H1 (cell line): ENCODE data around the gene ARMS2. TPM values are rescaled to one million over a fixed set of nuclear protein-coding genes. Genes with fewer than 3 reads are reported as not detected.

Experiments used
- CTCF ChIA-PET: fragments of 300-600 bp; sonication (Branson Sonifier 250); formaldehyde crosslinking; loops from one replicate; lab custom pipeline; 2021; ENCODE audit not compliant: partially characterized antibody; lab: Charles Lee
- POLR2A ChIA-PET: fragments of 300-600 bp; sonication (Branson Sonifier 250); formaldehyde crosslinking; loops from one replicate; lab custom pipeline; 2021; ENCODE audit warnings: inconsistent platforms; ENCODE audit not compliant: partially characterized antibody; lab: Charles Lee
- DNase-seq, 2 experiments: peaks; one replicate each; pipeline versions ENCODE4 v3.0.0 to v3.0.0-alpha.2; 2010 to 2022; ENCODE audit warnings: low spot score in 2 of 2, low read depth in 1 of 2, mixed read lengths in 1 of 2
- FAIRE-seq: peaks from 2 replicates; lab custom pipeline; 2011; peaks lifted over from hg19 to GRCh38; lab: Jason Lieb, UNC
- H2AFZ ChIP-seq: 2 replicates; pipeline ENCODE4 v1.8.1; 2012; ENCODE audit warnings: low read length, inconsistent platforms
- H2AK5ac ChIP-seq: 2 replicates; pipeline ENCODE4 v1.6.1; 2013; ENCODE audit warnings: low read depth, low read length
- H2BK120ac ChIP-seq: replicated peaks from 2 replicates; pipeline ENCODE3; 2013; ENCODE audit warnings: low read depth, low read length, inconsistent platforms
- H2BK12ac ChIP-seq: 2 replicates; pipeline ENCODE4 v1.6.1; 2013; ENCODE audit warnings: low read depth, low read length
- H2BK15ac ChIP-seq: 2 replicates; pipeline ENCODE4 v1.6.1; 2013; ENCODE audit warnings: low read length
- H2BK20ac ChIP-seq: 2 replicates; pipeline ENCODE4 v1.6.1; 2013; ENCODE audit warnings: low read length
- H2BK5ac ChIP-seq: 2 replicates; pipeline ENCODE4 v1.6.1; 2013; ENCODE audit warnings: low read depth, low read length
- H3K14ac ChIP-seq: 2 replicates; pipeline ENCODE4 v1.6.1; 2013; ENCODE audit warnings: inconsistent platforms; ENCODE audit not compliant: insufficient read length
- H3K18ac ChIP-seq: 2 replicates; pipeline ENCODE4 v1.6.1; 2013; ENCODE audit warnings: low read length; ENCODE audit errors: extremely low read depth
- H3K23ac ChIP-seq: 2 replicates; pipeline ENCODE4 v1.6.1; 2013; ENCODE audit warnings: inconsistent platforms; ENCODE audit not compliant: insufficient read length
- H3K23me2 ChIP-seq: 2 replicates; pipeline ENCODE4 v1.6.1; 2013; ENCODE audit warnings: low read depth, low read length
- H3K27ac ChIP-seq: 2 replicates; pipeline ENCODE4 v1.6.1; 2011; ENCODE audit warnings: low read depth, low read length, inconsistent platforms
- H3K27me3 ChIP-seq, 4 experiments: replicated peaks in 1 of 4; 1 replicate in 1 of 4; 2 replicates in 3 of 4; pipeline versions ENCODE4 v1.6.1 to v1.8.1; 2011 to 2013; ENCODE audit warnings: low read length in 3 of 4, mild to moderate bottlenecking in 3 of 4, inconsistent platforms in 2 of 4, mixed read lengths in 2 of 4, moderate library complexity in 1 of 4; ENCODE audit not compliant: control insufficient read depth in 3 of 4, insufficient read depth in 3 of 4; ENCODE audit errors: extremely low read depth in 1 of 4
- H3K36me3 ChIP-seq, 4 experiments: 2 replicates each; pipeline versions ENCODE4 v1.6.1 to v1.8.1; 2011 to 2013; ENCODE audit warnings: mild to moderate bottlenecking in 4 of 4, low read length in 3 of 4, moderate library complexity in 2 of 4, control low read depth in 1 of 4, inconsistent platforms in 1 of 4; ENCODE audit not compliant: insufficient read depth in 4 of 4, control insufficient read depth in 2 of 4
- H3K4ac ChIP-seq: replicated peaks from 2 replicates; pipeline ENCODE3; 2013; ENCODE audit warnings: low read length, low read depth, mixed read lengths, inconsistent platforms; ENCODE audit not compliant: insufficient read length
- H3K4me1 ChIP-seq, 4 experiments: replicated peaks in 1 of 4; 1 replicate in 1 of 4; 2 replicates in 3 of 4; pipeline versions ENCODE4 v1.6.1 to v1.8.1; 2011 to 2013; ENCODE audit warnings: low read length in 3 of 4, inconsistent platforms in 2 of 4, mixed read lengths in 1 of 4; ENCODE audit not compliant: insufficient read depth in 4 of 4, control insufficient read depth in 3 of 4
- H3K4me2 ChIP-seq, 2 experiments: 2 replicates each; pipeline versions ENCODE4 v1.6.1 to v1.8.1; 2011 to 2013; ENCODE audit warnings: low read depth in 2 of 2, low read length in 2 of 2, control low read depth in 1 of 2, inconsistent platforms in 1 of 2, mild to moderate bottlenecking in 1 of 2; ENCODE audit not compliant: insufficient read depth in 1 of 2
- H3K4me3 ChIP-seq, 4 experiments: fragments of 200-600, 300-600 bp in 1 of 4; sonication (generic), shearing (Covaris generic), sonication (Bioruptor Twin) in 1 of 4; 2 replicates each; pipeline versions ENCODE4 v1.5.1 to v1.8.1; 2011 to 2016; ENCODE audit warnings: low read length in 4 of 4, low read depth in 3 of 4, control low read depth in 2 of 4, inconsistent platforms in 2 of 4, mild to moderate bottlenecking in 2 of 4, mixed read lengths in 1 of 4, moderate library complexity in 1 of 4; ENCODE audit not compliant: insufficient read depth in 2 of 4; ENCODE audit errors: extremely low read depth in 1 of 4
- H3K56ac ChIP-seq: replicated peaks from 2 replicates; pipeline ENCODE3; 2013; ENCODE audit warnings: low read depth, mild to moderate bottlenecking, mixed read lengths, low read length, inconsistent platforms; ENCODE audit not compliant: insufficient read length
- H3K79me1 ChIP-seq: 2 replicates; pipeline ENCODE4 v1.6.1; 2013; ENCODE audit warnings: low read depth, low read length, control low read depth
- H3K79me2 ChIP-seq, 2 experiments: 2 replicates each; pipeline versions ENCODE4 v1.6.1 to v1.8.1; 2012 to 2013; ENCODE audit warnings: low read length in 2 of 2, mild to moderate bottlenecking in 2 of 2, inconsistent platforms in 1 of 2; ENCODE audit not compliant: insufficient read depth in 2 of 2, control insufficient read depth in 1 of 2
- H3K9ac ChIP-seq, 4 experiments: replicated peaks in 1 of 4; 1 replicate in 1 of 4; 2 replicates in 3 of 4; pipeline versions ENCODE4 v1.6.1 to v1.8.1; 2011 to 2013; ENCODE audit warnings: low read depth in 3 of 4, low read length in 3 of 4, control low read depth in 2 of 4, mild to moderate bottlenecking in 2 of 4, moderate library complexity in 2 of 4, inconsistent platforms in 1 of 4; ENCODE audit errors: extremely low read depth in 1 of 4
- H3K9me3 ChIP-seq, 2 experiments: 2 replicates each; pipeline versions ENCODE4 v1.6.1 to v1.8.1; 2012 to 2013; ENCODE audit warnings: mild to moderate bottlenecking in 2 of 2, moderate library complexity in 2 of 2, control low read depth in 1 of 2, inconsistent platforms in 1 of 2, low read depth in 1 of 2, low read length in 1 of 2, mixed read lengths in 1 of 2; ENCODE audit not compliant: insufficient read depth in 2 of 2
- H4K20me1 ChIP-seq, 2 experiments: replicated peaks in 1 of 2; 2 replicates each; pipeline versions ENCODE3 to v1.8.1; 2011 to 2013; ENCODE audit warnings: inconsistent platforms in 2 of 2, low read length in 2 of 2, mild to moderate bottlenecking in 1 of 2; ENCODE audit not compliant: insufficient read depth in 2 of 2, control insufficient read depth in 1 of 2
- H4K5ac ChIP-seq: 2 replicates; pipeline ENCODE4 v1.6.1; 2013; ENCODE audit warnings: low read length, low read depth, mixed read lengths, inconsistent platforms; ENCODE audit not compliant: insufficient read length
- H4K8ac ChIP-seq: 2 replicates; pipeline ENCODE4 v1.8.0; 2013; ENCODE audit warnings: mild to moderate bottlenecking, moderate library complexity, low read length, inconsistent platforms; ENCODE audit not compliant: insufficient read depth; ENCODE audit errors: extremely low read depth
- H4K91ac ChIP-seq: replicated peaks from 2 replicates; pipeline ENCODE3; 2013; ENCODE audit warnings: low read length, mixed read lengths, inconsistent platforms; ENCODE audit not compliant: insufficient read length
- SIN3A ChIP-seq, 2 experiments: IDR thresholded peaks in 1 of 2; conservative IDR thresholded peaks in 1 of 2; 2 replicates each; pipeline ENCODE4 v1.6.1; 2011 to 2012; ENCODE audit warnings: low read length in 2 of 2, improper control_type of control experiment in 1 of 2, low read depth in 1 of 2, mild to moderate bottlenecking in 1 of 2
- TAF7 ChIP-seq: optimal IDR thresholded peaks from 2 replicates; pipeline ENCODE3; 2011; ENCODE audit warnings: low read depth, mild to moderate bottlenecking, inconsistent platforms, low read length, moderate library complexity, borderline replicate concordance
- WGBS, 2 experiments: shearing (Covaris generic) in 1 of 2; methylation state at CpG; one replicate each; pipeline versions ENCODE4 v1.1.6 to v1.1.7; 2013 to 2015; ENCODE audit warnings: low lambda C conversion rate in 2 of 2, mixed read lengths in 2 of 2, inconsistent platforms in 1 of 2, low coverage in 1 of 2, missing lambda C conversion rate in 1 of 2; ENCODE audit not compliant: insufficient replicate concordance in 2 of 2, insufficient coverage in 1 of 2, insufficient read length in 1 of 2; ENCODE audit errors: extremely low coverage in 1 of 2, missing lambda C conversion rate in 1 of 2; 5-methylcytosine and 5-hydroxymethylcytosine counted together
- polyA plus RNA-seq, 7 experiments: library from polyadenylated mRNA; depleted of rRNA in 3 of 7; stranded (reverse) in 5 of 7; unstranded in 2 of 7; fragments of >200 nt in 5 of 7; fragments of 200-250 nt in 2 of 7; gene quantifications; 1 replicate in 5 of 7; 2 replicates in 1 of 7; 4 replicates in 1 of 7; pipeline versions ENCODE4 v1.2.1 to v1.2.3, GENCODE V29; 2011 to 2013; ENCODE audit warnings: missing spikeins in 2 of 7, mixed read lengths in 2 of 7
- total RNA-seq: library from RNA; stranded (reverse); fragmentation: NEBNext Ultra II Directional; extraction: Animal tissue kit (Norgen Biotek cat#: 25700); gene quantifications from 2 replicates; pipeline ENCODE4 v1.2.1, GENCODE V29; 2021

ARMS2 gene
- total and polyA plus RNA-seq, 2 of the 8 experiments (the other 6 are each of a cell fraction or from before 2014, with no cell fraction given), result not detected

DNA sequence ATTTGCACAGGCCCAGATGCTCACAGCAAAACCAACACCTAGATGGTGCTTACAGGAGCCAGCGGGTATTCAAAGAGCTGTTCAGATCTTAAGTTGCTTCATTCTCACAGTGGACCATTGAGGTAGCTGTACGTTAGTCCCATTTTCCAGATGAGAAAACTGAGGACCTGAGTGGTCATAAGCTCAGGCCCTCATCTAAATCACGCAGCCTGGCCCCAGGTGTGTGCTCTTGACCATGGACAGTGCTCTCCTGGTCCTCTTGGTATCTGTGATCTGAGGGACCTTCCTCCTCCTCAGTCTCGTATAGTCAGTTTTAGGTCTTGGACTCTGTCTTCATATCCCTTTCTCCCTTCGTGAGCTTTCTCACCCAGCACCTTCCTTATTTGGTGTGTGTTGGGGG lies 50.6 kb downstream of the ARMS2 start:
- POLR2A ChIA-PET, result interaction anchor here (1.4 kb wide), 1 partner anchor 13 kb away, joined by 4 read pairs; no protein-coding TSS in a partner anchor
- no peak overlapping the region for H2BK15ac ChIP-seq
- H3K4me1 ChIP-seq, result no peaks in the 10 kb centered on the region; a peak in 1 of 7 replicates
- no peak overlapping the region for H4K5ac ChIP-seq
- H2AK5ac ChIP-seq, result no peak overlapping the region
- H3K9me3 ChIP-seq, result no peaks in the 10 kb centered on the region
- H3K18ac ChIP-seq, result no peak overlapping the region
- no peaks in the 10 kb centered on the region for H3K79me2 ChIP-seq
- H3K4ac ChIP-seq, result no peak overlapping the region
- H3K23me2 ChIP-seq, result no peaks in the 10 kb centered on the region
- H2BK120ac ChIP-seq, result no peak overlapping the region
- H4K20me1 ChIP-seq, result no peaks in the 10 kb centered on the region
- H3K14ac ChIP-seq, result no peak overlapping the region
- no peak overlapping the region for H3K4me3 ChIP-seq
- no peak overlapping the region for H3K4me2 ChIP-seq
- no peak overlapping the region for H3K23ac ChIP-seq
- no peaks in the 10 kb centered on the region for H3K79me1 ChIP-seq
- no peak overlapping the region for H3K56ac ChIP-seq
- CTCF ChIA-PET, result interaction anchor here (0.7 to 1.7 kb wide), 5 partner anchors 11 to 162 kb away, joined by 3 to 4 read pairs (median 3); no protein-coding TSS in a partner anchor
- DNase-seq (no peak), FAIRE-seq (no peak)
- no peak overlapping the region for H2AFZ ChIP-seq
- H3K27me3 ChIP-seq, result no peaks in the 10 kb centered on the region
- no peak overlapping the region for H3K27ac ChIP-seq
- no peaks in the 10 kb centered on the region for H3K36me3 ChIP-seq
- H2BK5ac ChIP-seq, result no peak overlapping the region
- no peak overlapping the region for H4K91ac ChIP-seq
- 82% methylated on average over 5 of the region's 5 CpGs; no CpG with 5 or more reads in 1 of the 2 experiments for WGBS, 2 experiments
- H2BK12ac ChIP-seq, result no peak overlapping the region
- TF ChIP-seq SIN3A (conservative IDR thresholded peaks at IDR 0.05 in 1 of 2, IDR thresholded peaks at IDR 0.05 in 1 of 2; ENCODE audit: low read depth in 1 of 2, low read length in 2 of 2) (no peak), TAF7 (no peak)
- no peak overlapping the region for H4K8ac ChIP-seq
- H3K9ac ChIP-seq, result no peak overlapping the region
- no peak overlapping the region for H2BK20ac ChIP-seq
